KG1 (cell line): ENCODE measurements around the gene ZNF383.
A peak's percentile ranks its signal among the peaks of the same experiment; 100 is the strongest.
"Not testable (repeated sequence)": the region's sequence is repeated elsewhere in the genome, so short reads cannot be mapped to it uniquely, and the experiment has no call there.

ENCODE experiments used
- DNase-seq: peaks from one replicate; lab custom pipeline; 2025; lab: John Stamatoyannopoulos, UW

ZNF383 gene

DNA sequence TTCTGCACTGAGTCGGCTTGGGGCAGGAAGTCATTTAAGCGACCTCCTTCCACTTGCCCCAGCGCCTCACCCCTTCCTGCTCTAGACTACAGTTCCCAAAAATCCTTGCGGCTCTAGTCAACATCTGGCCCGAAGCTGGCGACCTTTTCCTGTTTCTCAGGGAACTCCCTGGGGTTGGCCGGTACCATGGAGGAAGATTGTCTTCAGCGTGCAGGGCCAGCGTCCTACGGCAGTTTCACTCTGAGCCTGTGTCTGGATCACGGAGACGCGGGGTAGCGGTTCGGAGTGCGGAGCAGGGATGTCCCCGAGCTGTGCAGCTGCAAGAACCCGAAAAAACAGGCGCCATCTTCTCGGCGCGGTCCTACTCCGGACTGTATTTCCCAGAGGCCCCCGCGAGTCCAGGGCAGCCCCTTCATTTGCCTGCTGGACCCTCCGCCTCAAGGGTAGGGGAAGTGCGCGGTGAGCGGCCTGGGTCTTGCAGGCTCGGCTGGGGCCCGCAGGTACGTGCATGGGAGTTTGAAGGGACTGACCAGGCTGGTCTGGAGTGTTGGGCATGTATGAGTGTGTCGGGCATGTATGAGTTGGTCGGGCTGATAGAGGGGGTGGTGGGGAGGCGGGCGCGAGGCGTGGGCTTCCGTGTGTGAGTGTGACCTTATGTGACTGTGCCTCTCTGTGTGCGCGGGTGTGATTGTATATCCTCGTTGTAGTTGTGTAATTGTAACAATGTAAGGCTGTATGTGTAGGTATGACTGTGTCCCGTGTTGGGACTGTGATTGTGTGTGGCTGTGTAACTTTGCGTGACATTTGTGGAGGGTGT lies at the start of gene ZNF383:
Gene ZNF383 (plus strand): TSS at position 440 of the 817 bp plus-strand sequence. CDS start 12,240 bp downstream, outside the sequence.
- peak; percentile 92 for DNase-seq

DNA sequence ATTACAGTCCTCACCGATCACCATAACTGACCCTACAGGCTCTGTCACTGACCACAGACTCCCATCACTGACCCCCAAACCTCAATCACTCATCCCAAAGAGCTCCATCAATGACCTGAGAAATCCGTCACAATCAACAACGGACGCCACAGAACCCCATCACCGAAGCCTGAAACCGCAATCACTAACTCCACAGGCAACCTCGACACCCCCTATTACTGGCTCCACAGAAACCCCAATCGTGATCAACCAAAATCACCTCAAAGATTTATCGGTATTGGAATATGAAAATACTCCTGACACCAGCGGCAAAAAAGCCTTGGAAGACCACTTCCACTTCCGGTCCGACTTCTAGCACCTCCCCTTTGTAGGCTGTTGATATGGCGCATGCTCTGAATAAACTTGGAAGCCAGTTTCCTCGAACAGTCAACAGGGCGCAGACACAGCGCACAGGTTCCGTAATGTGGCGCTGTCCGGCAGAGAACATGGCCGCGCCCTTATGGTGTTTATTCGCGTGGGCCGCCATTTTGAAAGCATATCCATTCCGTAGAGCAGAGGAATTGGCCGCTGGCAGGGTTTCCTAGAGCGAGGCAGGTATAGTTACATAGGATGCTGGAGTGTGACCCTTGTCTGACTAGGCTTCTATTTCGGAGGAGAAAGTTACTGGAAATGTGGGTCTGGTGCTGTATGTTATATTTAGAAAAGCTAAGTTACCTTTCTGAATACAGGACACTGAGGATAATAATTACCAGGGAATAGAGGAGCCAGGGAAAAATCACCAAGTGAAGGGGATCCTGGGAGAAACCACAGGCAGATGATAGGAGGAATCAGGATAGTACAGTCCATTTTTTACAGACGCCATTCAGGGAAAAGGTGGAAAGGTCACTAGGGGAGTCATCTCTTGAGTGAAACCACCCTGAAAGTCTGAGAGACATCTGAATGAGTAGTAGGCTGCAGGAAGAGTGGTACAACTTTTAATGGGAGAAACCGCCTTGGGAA lies 45.3 kb upstream of the ZNF383 start, which contains the start of gene ZNF585A:
Gene ZNF585A (minus strand): TSS at position 328 of the 999 bp plus-strand sequence. CDS start 2,785 bp downstream, outside the sequence.
- DNase-seq = peak; percentile 79

DNA sequence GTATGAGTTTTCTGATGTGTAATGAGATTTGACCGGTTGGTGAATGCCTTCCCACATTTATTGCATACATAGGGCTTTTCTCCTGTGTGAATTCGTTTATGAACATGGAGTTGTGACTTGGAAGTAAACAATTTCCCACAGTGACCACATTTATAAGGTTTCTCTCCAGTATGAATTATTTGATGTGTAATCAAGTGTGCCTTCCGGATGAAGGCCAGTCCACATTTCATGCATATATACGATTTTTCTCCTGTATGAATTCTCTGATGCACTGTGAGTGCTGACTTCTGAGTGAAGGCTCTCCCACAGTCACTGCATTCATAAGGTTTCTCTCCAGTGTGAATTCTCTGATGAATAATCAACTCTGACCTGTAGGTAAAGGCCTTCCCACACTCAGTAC lies 31.9 kb upstream of the ZNF383 start:
- not testable (repeated sequence) for DNase-seq

GRCh38 chr19:37195248-37195647 lies 22.8 kb upstream of the ZNF383 start:
- DNase-seq = not testable (repeated sequence)

GRCh38 chr19:37197115-37197514 lies 20.9 kb upstream of the ZNF383 start:
- not testable (repeated sequence) for DNase-seq

GRCh38 chr19:37197768-37198167 lies 20.2 kb upstream of the ZNF383 start:
- DNase-seq = no peak

- DNase-seq = no peak
Measured at GRCh38 chr19:37217480-37217774, 587 bp upstream of the ZNF383 start.

GRCh38 chr19:37218592-37218935 lies 550 bp downstream of the ZNF383 start:
- DNase-seq = no peak

DNA sequence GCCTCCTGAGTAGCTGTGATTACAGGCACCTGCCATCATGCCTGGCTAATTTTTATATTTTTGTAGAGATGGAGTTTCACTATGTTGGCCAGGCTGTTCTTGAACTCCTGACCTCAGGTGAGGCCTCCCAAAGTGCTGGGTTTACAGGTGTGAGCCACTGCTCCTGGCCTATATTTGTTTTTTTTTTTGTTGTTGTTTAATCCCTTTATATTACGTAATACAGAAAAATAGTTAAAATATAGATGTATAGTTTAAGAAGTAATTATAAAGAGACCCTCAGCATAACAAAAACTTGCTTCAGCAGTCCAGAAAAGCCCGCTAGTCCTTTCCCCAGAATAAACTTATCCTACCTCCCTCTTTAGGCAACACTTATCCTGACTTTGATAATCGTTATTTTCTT lies 2.4 kb downstream of the ZNF383 start:
- DNase-seq = no peak

- no peak for DNase-seq
Measured at GRCh38 chr19:37221136-37221535, 3.1 kb downstream of the ZNF383 start.

GRCh38 chr19:37226248-37226647 lies 8.2 kb downstream of the ZNF383 start:
- no peak for DNase-seq

DNA sequence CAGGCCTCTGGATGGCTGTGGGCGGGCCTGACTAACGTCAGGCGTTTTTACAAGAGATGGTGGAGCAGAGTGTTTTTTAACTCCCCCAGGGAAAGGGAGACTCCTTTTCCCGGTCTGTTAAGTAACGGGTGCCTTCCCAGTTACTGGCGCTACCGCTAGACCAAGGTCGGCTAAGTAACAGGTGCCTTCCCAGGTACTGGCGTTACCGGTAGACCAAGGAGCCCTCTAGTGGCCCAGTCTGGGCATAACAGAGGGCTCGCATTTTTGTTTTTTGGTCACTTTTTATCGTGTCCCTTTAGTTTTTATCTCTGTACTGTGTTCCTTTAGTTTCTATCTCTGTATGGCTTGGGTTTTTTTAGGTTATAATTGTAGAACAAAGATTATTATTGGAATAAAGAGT lies 10.0 kb downstream of the ZNF383 start:
- peak; percentile 3 for DNase-seq

DNA sequence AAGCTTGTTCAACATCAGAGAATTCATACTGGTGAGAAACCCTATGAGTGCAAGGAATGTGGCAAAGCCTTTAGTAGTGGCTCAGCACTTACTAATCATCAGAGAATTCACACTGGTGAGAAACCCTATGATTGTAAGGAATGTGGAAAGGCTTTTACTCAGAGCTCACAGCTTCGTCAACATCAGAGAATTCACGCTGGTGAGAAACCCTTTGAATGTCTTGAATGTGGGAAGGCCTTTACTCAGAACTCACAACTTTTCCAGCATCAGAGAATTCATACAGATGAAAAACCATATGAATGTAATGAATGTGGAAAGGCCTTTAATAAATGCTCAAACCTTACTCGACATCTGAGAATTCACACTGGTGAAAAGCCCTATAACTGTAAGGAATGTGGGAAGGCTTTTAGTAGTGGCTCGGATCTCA lies 25.2 kb downstream of the ZNF383 start:
- DNase-seq = no peak

DNA sequence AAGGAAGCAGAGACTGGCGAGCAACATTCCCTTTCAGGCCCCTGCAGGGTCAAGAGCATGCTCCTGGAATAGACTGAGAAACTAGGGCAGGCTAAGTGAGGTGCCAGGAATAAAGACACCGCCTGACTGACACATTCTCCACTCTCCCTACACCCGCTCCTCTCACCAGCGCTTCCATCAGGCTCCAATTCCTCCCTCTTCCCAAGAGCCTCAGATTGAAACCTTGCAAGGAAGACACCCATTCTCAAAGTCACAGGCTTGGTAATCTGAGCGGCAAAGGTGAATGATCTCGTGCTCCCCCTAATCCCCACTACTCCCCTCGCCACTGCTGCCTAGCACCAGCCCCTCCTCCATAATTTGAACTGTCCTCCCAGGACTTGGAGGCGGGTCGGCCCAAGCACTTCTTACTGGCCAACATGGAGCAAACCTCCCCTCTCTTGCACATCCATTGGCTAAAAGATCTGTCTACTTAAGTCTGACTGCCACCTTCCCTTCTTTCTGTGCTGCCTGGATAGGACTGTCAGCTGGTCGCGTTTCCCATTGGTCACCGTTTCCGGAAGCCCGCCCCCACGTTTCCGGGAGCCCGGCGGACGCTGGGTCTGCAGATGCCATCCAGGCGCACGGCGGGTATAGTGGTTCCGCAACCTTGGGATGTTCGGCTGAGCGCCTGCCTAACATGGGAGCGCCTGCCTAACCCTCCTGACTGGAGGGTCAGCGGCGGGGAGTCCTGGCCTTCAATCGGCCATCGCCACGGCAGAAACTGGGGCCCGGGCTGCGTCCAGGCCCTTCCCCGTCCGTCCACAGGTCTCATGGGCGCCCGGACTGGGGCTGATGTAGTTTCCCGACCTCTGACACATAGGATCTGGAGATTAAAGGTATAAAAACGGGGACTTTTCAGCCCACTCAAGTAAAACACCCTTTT lies 33.6 kb downstream of the ZNF383 start:
- peak; percentile 10 for DNase-seq

GRCh38 chr19:37263028-37263427 lies 45.0 kb downstream of the ZNF383 start:
- not testable (repeated sequence) for DNase-seq

- DNase-seq = not testable (repeated sequence)
Measured at GRCh38 chr19:37267005-37267404, 49.0 kb downstream of the ZNF383 start.

GRCh38 chr19:37267755-37268154 lies 49.7 kb downstream of the ZNF383 start:
- not testable (repeated sequence) for DNase-seq

- not testable (repeated sequence) for DNase-seq
Measured at GRCh38 chr19:37280656-37281055, 62.6 kb downstream of the ZNF383 start.

- not testable (repeated sequence) for DNase-seq
Measured at GRCh38 chr19:37284020-37284419, 66.0 kb downstream of the ZNF383 start.

GRCh38 chr19:37289229-37289628 lies 71.2 kb downstream of the ZNF383 start:
- not testable (repeated sequence) for DNase-seq
